ENCODE data around the gene PLA2G4A. TPM values are rescaled to one million over a fixed set of nuclear protein-coding genes. Genes with fewer than 3 reads are reported as not detected.

PLA2G4A gene
- total and polyA plus RNA-seq, 2 donors: 23.3 to 36.8 TPM

DNA sequence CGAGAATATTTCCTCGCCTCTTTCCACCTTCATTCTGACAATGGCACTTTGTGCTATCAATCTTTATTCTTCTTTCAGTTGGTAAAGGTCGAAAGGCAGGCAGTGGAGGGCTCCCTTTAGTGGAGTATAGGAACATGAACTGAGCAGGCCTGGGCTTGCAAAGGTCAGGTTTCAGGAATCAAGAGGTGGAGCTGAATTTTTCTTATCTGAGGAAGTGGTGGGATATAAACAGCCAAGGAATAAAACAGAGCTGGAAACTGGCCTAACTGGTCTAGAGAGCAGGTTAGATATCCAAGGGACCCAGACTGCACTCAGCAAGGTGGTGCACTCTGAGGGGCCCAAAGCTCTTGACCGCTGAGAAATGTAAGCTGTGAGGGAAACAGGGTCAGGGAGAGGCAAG is 99.1 kb downstream of the PLA2G4A start:
- H3K27ac ChIP-seq (ENCODE audit: low read depth): no peak overlapping the region
- no peak for DNase-seq (ENCODE audit: extremely low spot score)
- WGBS: 89% methylated on average over 4 of the region's 4 CpGs
- H3K4me3 ChIP-seq (ENCODE audit: low read depth, low read length): no peak overlapping the region
- H3K4me1 ChIP-seq (ENCODE audit: insufficient read depth): no peaks in the 10 kb centered on the region
- no peaks in the 10 kb centered on the region for H3K36me3 ChIP-seq (ENCODE audit: insufficient read depth)

GRCh38 chr1:186930238-186930637 is 101.5 kb downstream of the PLA2G4A start:
- Histone ChIP-seq H3K27ac (ENCODE audit: low read depth) (no peak overlapping the region), H3K36me3 (ENCODE audit: insufficient read depth) (no peaks in the 10 kb centered on the region), H3K4me3 (ENCODE audit: low read depth, low read length) (no peak overlapping the region), H3K4me1 (ENCODE audit: insufficient read depth) (no peaks in the 10 kb centered on the region)
- no peak for DNase-seq (ENCODE audit: extremely low spot score)
- 55% methylated on average over 2 of the region's 2 CpGs for WGBS

DNA sequence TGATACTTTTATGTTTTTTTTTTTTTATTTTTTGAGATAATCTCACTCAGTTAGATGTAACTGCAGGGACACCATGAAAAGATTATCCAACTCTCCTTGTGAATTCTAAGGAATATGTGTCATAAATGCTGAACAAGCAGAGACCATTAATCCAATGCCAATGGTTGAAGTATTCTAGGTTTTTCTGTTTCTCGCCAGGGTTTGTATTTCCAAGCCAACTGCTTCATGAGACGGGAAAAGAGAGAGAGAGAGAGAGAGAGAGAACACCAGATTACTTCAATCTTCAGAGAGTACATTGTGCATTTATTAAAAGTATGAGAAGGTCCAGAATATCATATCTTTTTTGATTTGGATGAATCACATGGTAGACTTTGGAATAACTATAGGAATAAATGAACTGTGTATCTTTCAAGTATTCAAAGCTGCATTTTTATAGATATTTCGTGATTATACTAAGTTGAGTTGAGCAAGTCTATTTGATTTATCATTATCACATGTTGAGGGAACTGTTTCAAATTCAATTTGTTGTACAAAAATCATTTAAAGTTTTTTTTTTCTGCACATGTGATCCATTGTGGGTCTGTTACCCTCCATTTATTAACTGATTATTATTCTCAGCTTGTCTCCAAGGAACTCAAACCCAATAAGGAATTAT is 108.4 kb downstream of the PLA2G4A start:
- no peaks in the 10 kb centered on the region for H3K4me1 ChIP-seq (ENCODE audit: insufficient read depth)
- DNase-seq (ENCODE audit: extremely low spot score): no peak
- H3K27ac ChIP-seq (ENCODE audit: low read depth): no peak overlapping the region
- 75% methylated on average over 3 of the region's 3 CpGs for WGBS
- H3K36me3 ChIP-seq (ENCODE audit: insufficient read depth): peaks cover 2% of the 10 kb centered on the region
- no peak overlapping the region for H3K4me3 ChIP-seq (ENCODE audit: low read depth, low read length)

DNA sequence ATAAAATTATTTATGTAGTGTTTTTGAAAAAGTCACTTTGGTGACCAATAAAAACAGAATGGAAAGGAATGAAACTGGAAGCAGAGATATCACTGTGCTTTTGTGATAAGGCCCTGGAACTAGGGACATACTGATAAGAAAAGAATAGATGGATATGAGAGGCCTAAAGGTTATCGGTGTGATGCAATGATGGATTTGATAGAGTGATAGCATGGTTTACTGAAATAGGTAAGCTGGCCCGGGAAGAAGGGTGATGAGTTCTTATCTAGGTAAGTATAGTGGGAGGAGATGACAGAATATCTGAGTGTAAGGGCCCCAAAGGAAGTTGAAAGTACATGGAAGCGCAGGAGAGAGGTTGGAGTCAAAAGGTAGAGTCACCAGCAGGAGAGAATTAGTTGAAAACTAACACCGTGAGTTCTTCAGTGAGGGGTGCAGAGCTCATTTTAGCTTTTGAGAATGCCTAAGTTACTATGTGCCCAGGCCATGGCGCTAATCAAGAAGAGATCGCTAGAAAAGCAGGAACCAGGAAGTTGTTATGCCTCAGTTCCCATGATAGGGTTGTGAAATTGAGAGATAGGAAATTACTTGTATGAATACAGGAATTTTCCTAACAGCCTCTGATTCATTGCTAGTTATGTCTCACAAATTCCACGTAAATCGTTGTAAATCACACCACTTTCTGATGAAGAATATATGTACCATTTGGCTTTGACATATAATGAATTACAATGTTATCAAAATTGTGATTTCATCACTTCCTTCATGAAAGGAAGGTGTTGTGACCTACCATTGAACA is 115.3 kb downstream of the PLA2G4A start:
- WGBS: 91% methylated on average over 8 of the region's 8 CpGs
- Histone ChIP-seq H3K36me3 (ENCODE audit: insufficient read depth) (peaks cover 2% of the 10 kb centered on the region), H3K27ac (ENCODE audit: low read depth) (no peak overlapping the region), H3K4me1 (ENCODE audit: insufficient read depth) (no peaks in the 10 kb centered on the region), H3K4me3 (ENCODE audit: low read depth, low read length) (no peak overlapping the region)
- DNase-seq (ENCODE audit: extremely low spot score): no peak

- Histone ChIP-seq H3K4me1 (ENCODE audit: insufficient read depth) (no peaks in the 10 kb centered on the region), H3K27ac (ENCODE audit: low read depth) (no peak overlapping the region)
- 73% methylated on average over 4 of the region's 4 CpGs for WGBS
Observed at GRCh38 chr1:186945146-186945545, 116.4 kb downstream of the PLA2G4A start.

GRCh38 chr1:186948535-186948934 is 119.8 kb downstream of the PLA2G4A start:
- Histone ChIP-seq H3K4me3 (ENCODE audit: low read depth, low read length) (no peak overlapping the region), H3K27ac (ENCODE audit: low read depth) (no peak overlapping the region), H3K36me3 (ENCODE audit: insufficient read depth) (no peaks in the 10 kb centered on the region), H3K4me1 (ENCODE audit: insufficient read depth) (no peaks in the 10 kb centered on the region)
- DNase-seq (ENCODE audit: extremely low spot score): no peak
- WGBS: 83% methylated on average over 4 of the region's 4 CpGs

More at GRCh38 chr1:186945146-186945545, 116.4 kb downstream of the PLA2G4A start:
- DNase-seq (ENCODE audit: extremely low spot score): no peak
- no peak overlapping the region for H3K4me3 ChIP-seq (ENCODE audit: low read depth, low read length)
- peaks cover 2% of the 10 kb centered on the region for H3K36me3 ChIP-seq (ENCODE audit: insufficient read depth)

DNA sequence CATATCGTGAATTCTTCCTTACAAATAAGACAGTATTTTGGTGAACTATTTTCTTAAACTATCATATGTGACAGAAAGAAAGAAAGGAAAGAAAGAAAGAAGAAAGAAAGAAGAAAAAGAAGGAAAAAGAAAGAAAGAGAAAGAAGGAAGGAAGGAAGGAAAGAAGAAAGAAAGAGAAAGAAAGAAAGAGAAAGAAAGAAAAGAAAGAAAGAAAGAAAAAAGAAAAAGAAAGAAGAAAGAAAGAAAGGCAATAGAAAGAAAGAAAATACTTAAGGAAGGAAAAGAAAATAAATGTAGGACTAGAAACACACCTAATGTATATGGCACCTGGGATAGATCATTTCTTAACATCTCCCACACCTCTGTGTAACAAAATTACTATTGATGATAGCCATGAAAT is 120.4 kb downstream of the PLA2G4A start:
- Histone ChIP-seq H3K36me3 (ENCODE audit: insufficient read depth) (no peaks in the 10 kb centered on the region), H3K4me1 (ENCODE audit: insufficient read depth) (no peaks in the 10 kb centered on the region), H3K27ac (ENCODE audit: low read depth) (no peak overlapping the region), H3K4me3 (ENCODE audit: low read depth, low read length) (no peak overlapping the region)
- 54% methylated on average over 1 of the region's 1 CpG for WGBS
- DNase-seq (ENCODE audit: extremely low spot score): no peak

DNA sequence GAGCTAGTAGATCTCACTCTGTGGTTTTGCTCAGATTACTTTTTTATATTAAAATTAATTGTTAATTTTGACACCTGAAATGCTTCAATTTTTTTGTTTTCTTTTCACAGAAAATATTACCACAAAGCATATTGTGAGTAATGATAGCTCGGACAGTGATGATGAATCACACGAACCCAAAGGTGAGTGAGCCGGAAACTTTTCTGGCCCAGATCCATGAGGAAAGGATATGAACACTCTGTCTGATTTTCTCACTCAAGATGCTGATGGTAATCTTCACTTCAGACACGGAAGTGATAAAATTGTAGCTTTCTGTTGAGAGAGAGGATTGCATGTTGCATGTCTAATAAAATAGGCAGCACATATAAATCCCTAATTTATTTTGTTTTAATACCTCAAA is 121.8 kb downstream of the PLA2G4A start:
- Histone ChIP-seq H3K4me3 (ENCODE audit: low read depth, low read length) (no peak overlapping the region), H3K27ac (ENCODE audit: low read depth) (no peak overlapping the region), H3K4me1 (ENCODE audit: insufficient read depth) (no peaks in the 10 kb centered on the region), H3K36me3 (ENCODE audit: insufficient read depth) (no peaks in the 10 kb centered on the region)
- DNase-seq (ENCODE audit: extremely low spot score): no peak
- 81% methylated on average over 4 of the region's 4 CpGs for WGBS

GRCh38 chr1:186953876-186954275 is 125.1 kb downstream of the PLA2G4A start:
- WGBS: 84% methylated on average over 2 of the region's 2 CpGs
- H3K36me3 ChIP-seq (ENCODE audit: insufficient read depth): no peaks in the 10 kb centered on the region

DNA sequence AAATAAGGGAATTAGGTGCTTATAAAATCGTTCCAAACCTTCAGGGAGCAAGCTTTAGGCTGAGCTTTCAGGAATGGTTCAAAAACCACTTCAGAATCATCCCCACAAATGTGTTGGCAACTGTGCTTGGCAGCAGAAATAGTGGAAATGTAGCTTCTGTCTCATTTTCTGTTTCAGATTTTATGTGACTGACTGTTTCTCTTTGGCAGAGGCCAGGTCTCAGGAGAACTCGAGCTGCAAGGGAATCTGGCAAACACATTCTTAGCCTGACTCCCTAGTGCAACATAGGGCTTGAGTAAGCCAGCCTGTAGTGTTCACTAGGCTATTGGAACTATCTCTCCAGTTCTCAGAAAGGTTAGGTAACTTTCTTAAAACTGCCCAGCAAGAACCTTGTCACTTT is 128.6 kb downstream of the PLA2G4A start:
- no peak for DNase-seq (ENCODE audit: extremely low spot score)
- Histone ChIP-seq H3K27ac (ENCODE audit: low read depth) (no peak overlapping the region), H3K4me3 (ENCODE audit: low read depth, low read length) (no peak overlapping the region), H3K4me1 (ENCODE audit: insufficient read depth) (no peaks in the 10 kb centered on the region), H3K36me3 (ENCODE audit: insufficient read depth) (no peaks in the 10 kb centered on the region)
- WGBS: 12% methylated on average over 2 of the region's 2 CpGs

More at GRCh38 chr1:186953876-186954275, 125.1 kb downstream of the PLA2G4A start:
- Histone ChIP-seq H3K4me1 (ENCODE audit: insufficient read depth) (no peaks in the 10 kb centered on the region), H3K4me3 (ENCODE audit: low read depth, low read length) (no peak overlapping the region), H3K27ac (ENCODE audit: low read depth) (no peak overlapping the region)
- DNase-seq (ENCODE audit: extremely low spot score): no peak

DNA sequence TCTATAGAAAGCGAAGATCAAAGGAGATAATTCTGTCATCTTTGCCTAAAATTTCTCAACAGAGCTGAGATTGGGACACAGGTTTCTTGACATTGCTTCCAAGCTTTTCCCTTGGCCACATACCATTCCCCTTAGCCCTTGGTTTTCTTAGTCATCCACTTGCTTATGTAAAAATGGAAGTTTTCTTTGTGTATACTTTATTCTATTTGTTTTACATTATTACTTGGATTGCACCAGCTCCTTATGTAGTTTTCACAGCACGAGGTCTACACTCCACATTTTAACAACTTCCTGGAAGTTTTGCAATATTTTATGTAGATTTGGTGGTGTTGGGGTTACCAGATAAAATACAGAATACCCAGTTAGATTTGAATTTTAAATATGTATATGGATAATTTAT is 129.8 kb downstream of the PLA2G4A start:
- DNase-seq (ENCODE audit: extremely low spot score): no peak
- H3K4me3 ChIP-seq (ENCODE audit: low read depth, low read length): no peak overlapping the region
- no peak overlapping the region for H3K27ac ChIP-seq (ENCODE audit: low read depth)
- WGBS: 89% methylated on average over 2 of the region's 2 CpGs
- H3K36me3 ChIP-seq (ENCODE audit: insufficient read depth): no peaks in the 10 kb centered on the region
- no peaks in the 10 kb centered on the region for H3K4me1 ChIP-seq (ENCODE audit: insufficient read depth)

DNA sequence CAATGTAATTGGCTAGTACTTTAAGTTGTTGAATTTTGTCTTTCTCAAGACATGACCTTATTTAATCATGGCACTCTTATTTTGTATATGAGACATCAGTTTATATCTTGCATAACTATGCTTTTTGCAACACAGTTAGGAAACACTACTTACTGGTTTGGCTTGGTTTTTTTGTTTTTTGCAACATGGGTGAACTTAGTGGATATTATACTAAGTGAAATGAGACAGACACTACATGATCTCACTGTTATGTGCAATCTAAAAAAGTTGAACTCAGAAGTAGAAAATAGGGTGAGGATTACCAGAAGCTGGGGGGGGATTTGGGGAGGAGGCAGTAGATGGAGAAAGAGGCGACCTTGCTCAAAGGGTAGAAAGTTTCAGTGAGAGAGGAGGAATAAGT is 132.1 kb downstream of the PLA2G4A start:
- Histone ChIP-seq H3K36me3 (ENCODE audit: insufficient read depth) (no peaks in the 10 kb centered on the region), H3K4me1 (ENCODE audit: insufficient read depth) (no peaks in the 10 kb centered on the region), H3K4me3 (ENCODE audit: low read depth, low read length) (no peak overlapping the region), H3K27ac (ENCODE audit: low read depth) (no peak overlapping the region)
- WGBS: 97% methylated on average over 1 of the region's 1 CpG
- no peak for DNase-seq (ENCODE audit: extremely low spot score)

DNA sequence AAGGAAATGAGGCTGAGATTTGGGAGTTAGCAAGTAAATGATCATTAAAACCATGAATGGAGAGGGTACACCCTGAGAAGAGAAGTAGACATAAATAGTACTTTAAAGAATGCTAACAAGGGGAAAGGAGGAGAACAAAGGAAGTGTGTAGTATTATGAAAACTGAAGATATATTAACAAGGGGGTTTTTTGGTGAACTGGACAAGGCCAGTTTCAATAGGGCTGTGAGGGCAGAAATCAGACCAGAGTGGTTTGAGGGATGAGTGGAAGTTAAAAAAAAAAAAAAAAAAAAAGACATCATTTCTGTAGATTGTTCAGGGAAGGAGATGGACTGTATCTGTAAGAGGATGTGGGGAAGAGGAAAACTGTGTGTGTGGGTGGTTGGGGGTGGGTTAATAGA is 137.1 kb downstream of the PLA2G4A start:
- Histone ChIP-seq H3K27ac (ENCODE audit: low read depth) (no peak overlapping the region), H3K4me3 (ENCODE audit: low read depth, low read length) (no peak overlapping the region), H3K4me1 (ENCODE audit: insufficient read depth) (no peaks in the 10 kb centered on the region), H3K36me3 (ENCODE audit: insufficient read depth) (no peaks in the 10 kb centered on the region)
- DNase-seq (ENCODE audit: extremely low spot score): no peak

DNA sequence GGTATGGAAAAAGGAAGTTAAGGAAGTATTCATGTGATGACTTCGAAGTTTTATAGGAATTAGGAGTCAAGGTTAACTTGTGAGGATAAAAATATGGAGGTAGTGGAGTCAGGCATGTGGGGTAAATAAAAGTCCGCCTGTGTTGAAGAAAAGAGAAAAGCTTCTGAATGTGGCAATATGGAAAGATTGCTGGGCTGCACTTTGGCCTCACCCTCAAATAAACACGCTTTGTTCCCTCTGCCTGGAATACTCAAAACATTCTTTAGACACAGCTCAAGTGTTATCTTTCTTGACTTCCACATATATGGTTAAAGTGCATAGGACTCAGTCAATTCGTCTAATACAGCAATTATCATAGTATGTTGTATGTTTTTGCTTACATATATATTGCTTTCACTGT is 137.7 kb downstream of the PLA2G4A start:
- H3K4me3 ChIP-seq (ENCODE audit: low read depth, low read length): no peak overlapping the region
- no peaks in the 10 kb centered on the region for H3K4me1 ChIP-seq (ENCODE audit: insufficient read depth)
- H3K27ac ChIP-seq (ENCODE audit: low read depth): no peak overlapping the region
- no peaks in the 10 kb centered on the region for H3K36me3 ChIP-seq (ENCODE audit: insufficient read depth)
- WGBS: 88% methylated on average over 4 of the region's 4 CpGs
- DNase-seq (ENCODE audit: extremely low spot score): no peak
